Lower leg skin (tissue), 4 donors: ENCODE results near the gene EYS. TPM values are rescaled to one million over a fixed set of nuclear protein-coding genes. Genes with fewer than 3 reads are reported as not detected.

Source experiments
- DNase-seq, 2 donors: peaks; one replicate each; pipeline ENCODE4 v3.0.0-alpha.2; 2019; ENCODE audit warnings: low spot score in 2 of 2
- H3K4me3 ChIP-seq: fragments of 200-600 bp; sonication (generic); 2 replicates; pipeline ENCODE4 v1.5.1; 2017; ENCODE audit warnings: mild to moderate bottlenecking, low read depth; ENCODE audit not compliant: poor library complexity, severe bottlenecking
- CTCF ChIP-seq, 3 donors: fragments of 450-650 bp; IDR thresholded peaks; one replicate each; pipeline ENCODE4 v1.5.1; 2016; ENCODE audit warnings: antibody characterized with exemption in 3 of 3, mild to moderate bottlenecking in 3 of 3, moderate library complexity in 2 of 3
- POLR2A ChIP-seq, 2 donors: fragments of 450-650 bp; IDR thresholded peaks; one replicate each; pipeline ENCODE4 v1.6.1; 2016 to 2017; ENCODE audit warnings: antibody characterized with exemption in 2 of 2, mild to moderate bottlenecking in 1 of 2, moderate library complexity in 1 of 2
- WGBS, 2 donors: methylation state at CpG; one replicate each; pipeline ENCODE4 v1.1.5; 2018; 5-methylcytosine and 5-hydroxymethylcytosine counted together
- intact Hi-C: fragments of 100-400 bp; cut with DNase I; formaldehyde crosslinking; loops from one replicate; pipeline ENCODE4 v1.15.0; 2023; ENCODE audit warnings: low total_unique reads
- total RNA-seq, 4 donors: library from RNA; depleted of rRNA; stranded (reverse); fragments of >200 nt; gene quantifications; one replicate each; pipeline ENCODE4 v1.1.0, GENCODE V29; 2016

EYS gene
- total RNA-seq, 4 donors from 2014 or later, result 0.04 TPM; not detected in 3

GRCh38 chr6:64128301-64129024 is 1578.6 kb downstream of the EYS start:
- WGBS, 2 donors, result 59 to 71% methylated on average over 1 of the region's 1 CpG
- DNase-seq, result no peak
- intact Hi-C loops, result no loop called here
- TF ChIP-seq POLR2A (IDR thresholded peaks at IDR 0.05), result no peak
- no peak for TF ChIP-seq CTCF (IDR thresholded peaks at IDR 0.05)
- H3K4me3 ChIP-seq, result no peak overlapping the region

DNA sequence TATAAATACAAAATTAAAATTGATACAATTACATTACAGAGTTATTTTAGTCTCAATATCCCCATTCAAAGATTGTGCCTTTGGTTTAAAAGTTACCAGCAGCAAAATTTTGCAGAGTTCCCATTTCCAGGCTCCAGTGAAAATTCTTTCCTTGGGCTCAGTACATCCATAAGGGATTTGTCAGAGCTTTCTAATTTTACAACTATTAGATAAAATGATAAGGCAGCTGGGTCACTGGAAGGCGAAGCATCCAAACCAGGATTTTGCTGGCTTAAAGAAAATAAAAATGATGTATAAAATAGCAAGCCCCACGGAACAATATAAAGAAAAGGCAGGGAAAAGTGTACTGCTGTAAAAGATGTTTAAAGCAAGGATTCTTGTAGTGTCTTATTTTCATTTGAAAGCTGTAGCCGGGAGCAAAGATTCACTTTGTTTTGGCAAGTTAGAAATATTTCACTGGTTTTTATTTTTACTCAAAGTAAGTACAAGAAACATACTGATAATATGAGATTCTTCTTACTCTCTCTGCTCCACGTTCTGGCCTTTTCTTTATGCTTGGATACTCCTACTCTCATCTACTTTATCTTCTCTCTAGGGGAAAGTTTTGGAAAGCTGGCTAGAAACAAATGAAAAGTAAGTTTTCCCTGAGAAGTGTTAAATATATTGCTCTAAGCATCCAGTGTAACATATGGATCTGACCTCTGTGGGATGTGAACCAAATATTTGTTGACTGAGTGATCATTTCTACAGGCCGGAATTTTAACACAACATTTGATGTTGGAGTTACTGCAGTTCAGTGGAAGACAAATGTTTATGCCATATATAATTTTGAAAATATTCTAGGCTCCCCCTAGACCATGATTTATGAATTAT is 1583.0 kb downstream of the EYS start:
- H3K4me3 ChIP-seq, result no peak overlapping the region
- WGBS, 2 donors, result 54 to 59% methylated on average over 5 of the region's 5 CpGs
- intact Hi-C loops, result no loop called here
- no peak for DNase-seq
- TF ChIP-seq CTCF (IDR thresholded peaks at IDR 0.05) (no peak), POLR2A (IDR thresholded peaks at IDR 0.05) (no peak)

DNA sequence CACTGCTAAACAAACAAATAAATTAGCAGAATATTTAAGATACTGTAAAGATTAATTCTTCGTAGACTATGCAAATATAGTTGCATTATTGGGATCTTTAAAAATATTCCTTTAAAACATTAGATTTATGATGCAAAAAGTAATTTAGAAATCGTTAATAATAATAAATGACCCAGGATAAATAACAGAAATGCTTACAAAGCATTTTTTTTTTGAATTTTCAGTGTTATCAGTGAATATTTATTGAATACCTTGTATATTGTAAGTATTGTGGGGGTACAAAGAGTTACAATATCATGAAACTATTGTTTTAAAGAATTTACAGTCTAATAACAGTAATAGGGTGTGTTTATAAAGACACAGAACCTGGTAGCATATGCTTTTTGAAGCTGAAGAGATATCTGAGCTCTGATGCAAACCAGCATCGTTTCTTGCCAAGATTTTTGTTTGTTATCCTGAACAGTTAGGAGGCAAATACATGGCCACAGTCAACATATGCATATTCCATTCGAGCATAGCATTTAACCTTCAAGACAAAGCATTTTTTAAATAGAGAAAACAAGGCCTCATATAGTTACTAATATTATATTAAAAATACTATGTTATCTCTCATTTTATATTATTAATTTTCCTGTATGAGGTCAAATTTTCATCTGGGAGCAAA is 1584.2 kb downstream of the EYS start:
- TF ChIP-seq POLR2A (IDR thresholded peaks at IDR 0.05), result no peak
- TF ChIP-seq CTCF (IDR thresholded peaks at IDR 0.05), result no peak
- no peak overlapping the region for H3K4me3 ChIP-seq
- WGBS, 2 donors, result 62 to 73% methylated on average over 4 of the region's 4 CpGs
- no peak for DNase-seq
- intact Hi-C loops, result no loop called here

- intact Hi-C loops, result no loop called here
- no peak for DNase-seq
- WGBS, 2 donors, result 93 to 97% methylated on average over 3 of the region's 3 CpGs
- H3K4me3 ChIP-seq, result no peak overlapping the region
- TF ChIP-seq CTCF (IDR thresholded peaks at IDR 0.05) (no peak), POLR2A (IDR thresholded peaks at IDR 0.05) (no peak)
Observed at GRCh38 chr6:64121011-64121565, 1585.9 kb downstream of the EYS start.

GRCh38 chr6:64113704-64114103 is 1593.3 kb downstream of the EYS start:
- TF ChIP-seq POLR2A (IDR thresholded peaks at IDR 0.05) (no peak), CTCF (IDR thresholded peaks at IDR 0.05) (no peak)
- H3K4me3 ChIP-seq, result no peak overlapping the region
- DNase-seq, result no peak
- 43 to 44% methylated on average over 3 of the region's 3 CpGs for WGBS, 2 donors
- intact Hi-C loops, result no loop called here
